HEK293 (cell line): ENCODE results near the gene PIK3R1.
A peak's percentile ranks its signal among the peaks of the same experiment; 100 is the strongest.

Experiments
- CTCF ChIA-PET: fragments of 350-600 bp; formaldehyde crosslinking; extraction: SDS; loops from one replicate; lab custom pipeline; 2021; ENCODE audit warnings: antibody characterized with exemption; lab: Yijun Ruan, JAX
- POLR2A ChIA-PET: fragments of 300-600 bp; formaldehyde crosslinking; extraction: SDS; loops from one replicate; lab custom pipeline; 2020; ENCODE audit warnings: antibody characterized with exemption, inconsistent platforms; lab: Yijun Ruan, JAX
- H3K27ac ChIP-seq: fragments of 200-500 bp; sonication (Bioruptor generic); 2 replicates; pipeline ENCODE4 v1.5.1; 2014; ENCODE audit warnings: low read depth, low read length, control low read depth, inconsistent platforms; ENCODE audit errors: extremely low read depth
- H3K36me3 ChIP-seq, 2 experiments: fragments of 200-500 bp in 1 of 2; sonication (Bioruptor generic) in 1 of 2; 1 replicate in 1 of 2; 2 replicates in 1 of 2; pipeline ENCODE4 v1.5.1; 2014 to 2017; ENCODE audit warnings: inconsistent platforms in 2 of 2, low read length in 2 of 2; ENCODE audit not compliant: control insufficient read depth in 2 of 2, insufficient read depth in 1 of 2
- H3K4me1 ChIP-seq: fragments of 200-500 bp; sonication (Bioruptor generic); 2 replicates; pipeline ENCODE4 v1.5.1; 2014; ENCODE audit warnings: mild to moderate bottlenecking, low read length, inconsistent platforms; ENCODE audit not compliant: control insufficient read depth, insufficient read depth
- H3K4me3 ChIP-seq: 2 replicates; pipeline ENCODE4 v1.5.1; 2011; ENCODE audit warnings: low read depth, mild to moderate bottlenecking, control low read depth, low read length, moderate library complexity
- H3K9me3 ChIP-seq: fragments of 200-500 bp; sonication (Bioruptor generic); 2 replicates; pipeline ENCODE4 v1.5.1; 2014; ENCODE audit warnings: low read depth, low read length, inconsistent platforms; ENCODE audit not compliant: control insufficient read depth, insufficient read depth
- BCL11A ChIP-seq: fragments of 450-650 bp; formaldehyde crosslinking; IDR thresholded peaks from 2 replicates; pipeline ENCODE4 v1.5.1; 2016; ENCODE audit warnings: low read depth, missing biosample characterization, missing genetic modification characterization
- FEZF1 ChIP-seq: fragments of 450-650 bp; formaldehyde crosslinking; IDR thresholded peaks from 2 replicates; pipeline ENCODE4 v1.5.1; 2016; ENCODE audit warnings: missing biosample characterization, missing genetic modification characterization
- KLF9 ChIP-seq: fragments of 450-650 bp; formaldehyde crosslinking; IDR thresholded peaks from 2 replicates; pipeline ENCODE4 v1.5.1; 2016; ENCODE audit warnings: missing biosample characterization, missing genetic modification characterization, low read depth
- RBAK ChIP-seq: fragments of 450-650 bp; formaldehyde crosslinking; IDR thresholded peaks from 2 replicates; pipeline ENCODE4 v1.5.1; 2016; ENCODE audit warnings: missing biosample characterization, missing genetic modification characterization
- SP7 ChIP-seq: fragments of 450-650 bp; formaldehyde crosslinking; IDR thresholded peaks from 2 replicates; pipeline ENCODE4 v1.5.1; 2016; ENCODE audit warnings: missing biosample characterization, missing genetic modification characterization
- ZNF274 ChIP-seq, 2 experiments: fragments of 200-500 bp in 1 of 2; fragments of 450-650 bp in 1 of 2; sonication (Bioruptor generic) in 1 of 2; formaldehyde crosslinking in 1 of 2; IDR thresholded peaks; 2 replicates each; pipeline versions ENCODE4 v1.5.1 to v1.6.1; 2014 to 2016; ENCODE audit warnings: borderline replicate concordance in 1 of 2, inconsistent platforms in 1 of 2, low read length in 1 of 2, missing biosample characterization in 1 of 2, missing genetic modification characterization in 1 of 2
- ZNF311 ChIP-seq: fragments of 450-650 bp; formaldehyde crosslinking; IDR thresholded peaks from 2 replicates; pipeline ENCODE4 v1.5.1; 2017; ENCODE audit warnings: missing biosample characterization, missing genetic modification characterization, borderline replicate concordance
- ZNF341 ChIP-seq: fragments of 450-650 bp; formaldehyde crosslinking; IDR thresholded peaks from 2 replicates; pipeline ENCODE4; 2016; ENCODE audit warnings: low read depth, missing biosample characterization, missing genetic modification characterization
- ZNF560 ChIP-seq: fragments of 450-650 bp; formaldehyde crosslinking; IDR thresholded peaks from 2 replicates; pipeline ENCODE4 v1.5.1; 2017; ENCODE audit warnings: missing biosample characterization, missing genetic modification characterization, borderline replicate concordance
- TF ChIP-seq, protein P1 (sequence below): fragments of 450-650 bp; formaldehyde crosslinking; IDR thresholded peaks from 2 replicates; pipeline ENCODE4 v1.5.1; 2016; ENCODE audit warnings: missing biosample characterization, missing genetic modification characterization
- TF ChIP-seq, protein P2 (sequence below): fragments of 450-650 bp; formaldehyde crosslinking; IDR thresholded peaks from 2 replicates; pipeline ENCODE4 v1.5.1; 2016; ENCODE audit warnings: missing biosample characterization, missing genetic modification characterization
- TF ChIP-seq, protein P3 (sequence below): fragments of 450-650 bp; formaldehyde crosslinking; IDR thresholded peaks from 2 replicates; pipeline ENCODE4 v1.5.1; 2016; ENCODE audit warnings: missing biosample characterization, missing genetic modification characterization

Gene PIK3R1

DNA sequence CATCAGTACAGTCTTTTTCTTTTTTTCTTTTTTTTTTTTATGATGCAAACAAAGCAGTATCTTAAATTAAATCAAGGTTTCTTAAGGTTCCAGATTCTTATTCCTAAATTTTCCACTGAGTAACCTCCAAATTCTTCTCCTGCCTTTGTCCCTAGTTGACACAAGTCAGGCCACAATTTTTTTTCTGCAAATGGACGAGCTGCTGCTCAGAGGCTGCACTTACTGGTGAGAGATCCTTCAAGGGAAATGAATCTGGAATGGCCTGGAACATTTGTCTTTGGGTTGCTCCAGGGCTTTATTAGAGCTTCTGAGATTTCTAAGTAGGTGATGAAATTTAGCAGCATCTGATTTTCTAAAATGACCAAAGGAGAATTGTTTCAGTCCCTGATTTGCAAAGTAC is 39.3 kb downstream of the PIK3R1 start (continued):
- TF ChIP-seq, protein P1, sequence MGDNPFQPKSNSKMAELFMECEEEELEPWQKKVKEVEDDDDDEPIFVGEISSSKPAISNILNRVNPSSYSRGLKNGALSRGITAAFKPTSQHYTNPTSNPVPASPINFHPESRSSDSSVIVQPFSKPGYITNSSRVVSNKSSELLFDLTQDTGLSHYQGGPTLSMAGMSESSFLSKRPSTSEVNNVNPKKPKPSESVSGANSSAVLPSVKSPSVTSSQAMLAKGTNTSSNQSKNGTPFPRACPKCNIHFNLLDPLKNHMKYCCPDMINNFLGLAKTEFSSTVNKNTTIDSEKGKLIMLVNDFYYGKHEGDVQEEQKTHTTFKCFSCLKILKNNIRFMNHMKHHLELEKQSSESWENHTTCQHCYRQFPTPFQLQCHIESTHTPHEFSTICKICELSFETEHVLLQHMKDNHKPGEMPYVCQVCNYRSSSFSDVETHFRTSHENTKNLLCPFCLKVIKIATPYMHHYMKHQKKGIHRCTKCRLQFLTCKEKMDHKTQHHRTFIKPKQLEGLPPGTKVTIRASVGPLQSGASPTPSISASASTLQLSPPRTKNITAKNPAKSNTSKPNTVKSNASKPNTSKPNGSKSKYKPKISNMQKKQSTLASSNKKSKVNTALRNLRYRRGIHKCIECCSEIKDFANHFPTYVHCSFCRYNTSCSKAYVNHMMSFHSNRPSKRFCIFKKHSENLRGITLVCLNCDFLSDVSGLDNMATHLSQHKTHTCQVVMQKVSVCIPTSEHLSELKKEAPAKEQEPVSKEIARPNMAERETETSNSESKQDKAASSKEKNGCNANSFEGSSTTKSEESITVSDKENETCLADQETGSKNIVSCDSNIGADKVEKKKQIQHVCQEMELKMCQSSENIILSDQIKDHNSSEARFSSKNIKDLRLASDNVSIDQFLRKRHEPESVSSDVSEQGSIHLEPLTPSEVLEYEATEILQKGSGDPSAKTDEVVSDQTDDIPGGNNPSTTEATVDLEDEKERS: no peak
- TF ChIP-seq ZNF274 (IDR thresholded peaks at IDR 0.05; ENCODE audit: low read length): no peak
- TF ChIP-seq ZNF274 (tag by site-specific recombination; IDR thresholded peaks at IDR 0.05; ENCODE audit: borderline replicate concordance): no peak
- no peak for TF ChIP-seq RBAK (tag by site-specific recombination)

DNA sequence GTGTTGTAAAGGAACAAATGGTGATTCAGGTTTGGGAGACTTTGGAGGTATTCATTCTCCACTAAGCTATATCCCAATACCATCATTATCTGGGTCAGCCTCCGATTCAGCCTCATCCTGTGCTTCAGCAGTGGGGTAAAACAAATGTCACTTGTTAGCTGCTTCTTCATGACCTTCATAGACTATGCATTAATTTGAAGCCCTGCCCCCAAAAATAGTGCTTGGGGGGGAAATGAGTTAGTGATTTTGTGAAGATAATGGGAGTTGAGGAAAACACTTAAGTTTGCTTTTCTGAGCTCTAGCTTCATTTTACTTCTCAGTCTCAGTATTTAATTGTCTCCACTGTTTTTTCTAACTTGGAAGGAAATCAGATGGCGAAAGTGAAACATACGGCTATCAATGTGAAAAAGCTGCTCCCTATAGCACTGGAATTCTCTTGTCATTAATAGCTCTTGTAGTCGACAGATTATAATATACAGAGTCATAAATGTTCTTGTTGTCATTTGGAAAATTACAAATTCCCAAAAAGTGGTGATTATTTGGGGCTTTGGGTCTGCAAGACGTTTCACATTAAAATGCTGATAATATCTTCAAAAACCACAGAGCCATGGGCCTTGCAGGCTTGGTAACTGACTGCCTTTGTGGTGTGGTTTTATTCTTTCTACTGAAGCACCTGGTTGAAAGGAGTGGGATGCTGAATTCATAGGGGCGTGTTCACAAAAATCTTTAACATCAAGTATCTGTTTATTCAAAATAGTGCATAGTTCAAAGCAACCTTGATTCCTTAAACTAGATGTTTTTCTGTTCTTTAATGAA is 40.0 kb downstream of the PIK3R1 start:
- H3K4me3 ChIP-seq: no peak overlapping the region
- TF ChIP-seq ZNF311 (tag by site-specific recombination) (no peak), BCL11A (tag by site-specific recombination) (no peak), ZNF560 (tag by site-specific recombination) (no peak)
- TF ChIP-seq, protein P2, sequence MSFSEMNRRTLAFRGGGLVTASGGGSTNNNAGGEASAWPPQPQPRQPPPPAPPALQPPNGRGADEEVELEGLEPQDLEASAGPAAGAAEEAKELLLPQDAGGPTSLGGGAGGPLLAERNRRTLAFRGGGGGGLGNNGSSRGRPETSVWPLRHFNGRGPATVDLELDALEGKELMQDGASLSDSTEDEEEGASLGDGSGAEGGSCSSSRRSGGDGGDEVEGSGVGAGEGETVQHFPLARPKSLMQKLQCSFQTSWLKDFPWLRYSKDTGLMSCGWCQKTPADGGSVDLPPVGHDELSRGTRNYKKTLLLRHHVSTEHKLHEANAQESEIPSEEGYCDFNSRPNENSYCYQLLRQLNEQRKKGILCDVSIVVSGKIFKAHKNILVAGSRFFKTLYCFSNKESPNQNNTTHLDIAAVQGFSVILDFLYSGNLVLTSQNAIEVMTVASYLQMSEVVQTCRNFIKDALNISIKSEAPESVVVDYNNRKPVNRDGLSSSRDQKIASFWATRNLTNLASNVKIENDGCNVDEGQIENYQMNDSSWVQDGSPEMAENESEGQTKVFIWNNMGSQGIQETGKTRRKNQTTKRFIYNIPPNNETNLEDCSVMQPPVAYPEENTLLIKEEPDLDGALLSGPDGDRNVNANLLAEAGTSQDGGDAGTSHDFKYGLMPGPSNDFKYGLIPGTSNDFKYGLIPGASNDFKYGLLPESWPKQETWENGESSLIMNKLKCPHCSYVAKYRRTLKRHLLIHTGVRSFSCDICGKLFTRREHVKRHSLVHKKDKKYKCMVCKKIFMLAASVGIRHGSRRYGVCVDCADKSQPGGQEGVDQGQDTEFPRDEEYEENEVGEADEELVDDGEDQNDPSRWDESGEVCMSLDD: no peak
- CTCF ChIA-PET: interaction anchor here (0.6 to 3.4 kb wide), 3 partner anchors 1009 to 1033 kb away, joined by 4 to 10 read pairs (median 5); no protein-coding TSS in a partner anchor
- no peaks in the 10 kb centered on the region for H3K9me3 ChIP-seq
- no peak overlapping the region for H3K27ac ChIP-seq
- POLR2A ChIA-PET: no interaction called here
- H3K4me1 ChIP-seq: peaks cover 7% of the 10 kb centered on the region
- H3K36me3 ChIP-seq: no peaks in the 10 kb centered on the region

DNA sequence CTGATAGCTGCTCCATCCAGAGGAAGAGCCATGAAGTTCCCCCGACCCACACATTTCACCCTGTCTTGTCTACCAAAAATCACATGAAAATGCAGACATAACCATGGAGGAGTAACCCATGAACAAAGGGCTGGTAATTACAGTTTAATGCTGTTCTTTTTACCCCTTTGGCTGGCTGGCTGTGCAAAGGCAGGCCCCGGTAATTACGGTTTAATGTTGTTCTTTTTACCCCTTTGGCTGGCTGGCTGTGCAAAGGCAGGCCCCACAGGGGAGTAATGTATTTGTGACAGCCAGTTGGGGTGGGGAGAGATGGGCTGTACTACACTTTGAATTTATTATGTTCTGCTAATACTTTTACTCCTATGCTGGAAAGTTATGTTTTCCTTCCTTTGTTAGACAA is 41.7 kb downstream of the PIK3R1 start:
- Histone ChIP-seq H3K27ac (no peak overlapping the region), H3K4me3 (no peak overlapping the region), H3K36me3 (no peaks in the 10 kb centered on the region), H3K4me1 (no peaks in the 10 kb centered on the region; the same call in 1 of the 2 replicates), H3K9me3 (no peaks in the 10 kb centered on the region)
- no peak for TF ChIP-seq BCL11A (tag by site-specific recombination)
- TF ChIP-seq SP7: peak; percentile 84
- TF ChIP-seq ZNF341: peak; percentile 61
- TF ChIP-seq, protein P3, sequence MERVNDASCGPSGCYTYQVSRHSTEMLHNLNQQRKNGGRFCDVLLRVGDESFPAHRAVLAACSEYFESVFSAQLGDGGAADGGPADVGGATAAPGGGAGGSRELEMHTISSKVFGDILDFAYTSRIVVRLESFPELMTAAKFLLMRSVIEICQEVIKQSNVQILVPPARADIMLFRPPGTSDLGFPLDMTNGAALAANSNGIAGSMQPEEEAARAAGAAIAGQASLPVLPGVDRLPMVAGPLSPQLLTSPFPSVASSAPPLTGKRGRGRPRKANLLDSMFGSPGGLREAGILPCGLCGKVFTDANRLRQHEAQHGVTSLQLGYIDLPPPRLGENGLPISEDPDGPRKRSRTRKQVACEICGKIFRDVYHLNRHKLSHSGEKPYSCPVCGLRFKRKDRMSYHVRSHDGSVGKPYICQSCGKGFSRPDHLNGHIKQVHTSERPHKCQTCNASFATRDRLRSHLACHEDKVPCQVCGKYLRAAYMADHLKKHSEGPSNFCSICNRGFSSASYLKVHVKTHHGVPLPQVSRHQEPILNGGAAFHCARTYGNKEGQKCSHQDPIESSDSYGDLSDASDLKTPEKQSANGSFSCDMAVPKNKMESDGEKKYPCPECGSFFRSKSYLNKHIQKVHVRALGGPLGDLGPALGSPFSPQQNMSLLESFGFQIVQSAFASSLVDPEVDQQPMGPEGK: no peak
- TF ChIP-seq KLF9 (tag by site-specific recombination): no peak
- TF ChIP-seq FEZF1 (tag by site-specific recombination): peak; percentile 79
- CTCF ChIA-PET: interaction anchor here (0.6 to 3.4 kb wide), 2 partner anchors 920 to 1011 kb away, joined by 5 to 10 read pairs; no protein-coding TSS in a partner anchor
- POLR2A ChIA-PET: no interaction called here
